Activated CD4-positive, CD25-positive, alpha-beta regulatory T cell (primary cell): ENCODE measurements around the gene F7.
"Not testable (repeated sequence)": the region's sequence is repeated elsewhere in the genome, so short reads cannot be mapped to it uniquely, and the experiment has no call there.

ENCODE experiments used
- DNase-seq, 4 experiments: peaks; one replicate each; lab custom pipeline; 2025; lab: John Stamatoyannopoulos, UW

Gene F7

GRCh38 chr13:113105032-113105920 lies at the start of gene F7:
F7 (plus strand) TSS chr13:113105791; CDS start chr13:113105842, 51 bp downstream.
- DNase-seq, result no peak

GRCh38 chr13:113057084-113057483 lies 48.5 kb upstream of the F7 start:
- DNase-seq, result no peak

GRCh38 chr13:113057559-113057958 lies 48.0 kb upstream of the F7 start:
- not testable (repeated sequence) for DNase-seq

GRCh38 chr13:113058129-113058987 lies 47.2 kb upstream of the F7 start:
- DNase-seq, result no peak

- DNase-seq, result no peak
These were observed 46.4 kb upstream of the F7 start for GRCh38 chr13:113058988-113059850.

GRCh38 chr13:113059891-113060290 lies 45.7 kb upstream of the F7 start:
- DNase-seq, result no peak

- DNase-seq, result no peak
These were observed 44.9 kb upstream of the F7 start for GRCh38 chr13:113060557-113061270.

- no peak for DNase-seq
These were observed 44.3 kb upstream of the F7 start for GRCh38 chr13:113061271-113061625.

GRCh38 chr13:113061796-113062425 lies 43.7 kb upstream of the F7 start:
- no peak for DNase-seq

GRCh38 chr13:113062691-113063090 lies 42.9 kb upstream of the F7 start:
- DNase-seq, result no peak

GRCh38 chr13:113063091-113063491 lies 42.5 kb upstream of the F7 start:
- no peak for DNase-seq

GRCh38 chr13:113064000-113064533 lies 41.5 kb upstream of the F7 start:
- DNase-seq, result no peak

GRCh38 chr13:113064534-113065405 lies 40.8 kb upstream of the F7 start:
- DNase-seq, result no peak

GRCh38 chr13:113065406-113066141 lies 40.0 kb upstream of the F7 start:
- DNase-seq, result no peak

- no peak for DNase-seq
These were observed 39.5 kb upstream of the F7 start for GRCh38 chr13:113066142-113066455.

- DNase-seq, result no peak
These were observed 38.8 kb upstream of the F7 start for GRCh38 chr13:113066746-113067145.

GRCh38 chr13:113069861-113070805 lies 35.5 kb upstream of the F7 start:
- no peak for DNase-seq

GRCh38 chr13:113070855-113071254 lies 34.7 kb upstream of the F7 start:
- no peak for DNase-seq
